Nephron (organoid): ENCODE measurements around the gene ZFYVE1.
A peak's percentile ranks its signal among the peaks of the same experiment; 100 is the strongest.
"Not testable (repeated sequence)": the region's sequence is repeated elsewhere in the genome, so short reads cannot be mapped to it uniquely, and the experiment has no call there.

Experiments used
- H3K27ac Mint-ChIP-seq, 3 experiments: 2 replicates each; pipeline ENCODE4 v1.8.0; 2020; ENCODE audit warnings: mixed read lengths in 3 of 3, mild to moderate bottlenecking in 2 of 3, moderate library complexity in 1 of 3
- H3K27me3 Mint-ChIP-seq: 2 replicates; pipeline ENCODE4 v1.8.0; 2021; ENCODE audit warnings: low read depth, mild to moderate bottlenecking, moderate library complexity, mixed read lengths
- H3K36me3 Mint-ChIP-seq: 2 replicates; pipeline ENCODE4 v1.8.0; 2020; ENCODE audit warnings: low read depth, mixed read lengths
- H3K4me1 Mint-ChIP-seq: 2 replicates; pipeline ENCODE4 v1.8.0; 2020; ENCODE audit warnings: mixed read lengths
- H3K4me3 Mint-ChIP-seq, 3 experiments: 2 replicates each; pipeline ENCODE4 v1.8.0; 2020; ENCODE audit warnings: mild to moderate bottlenecking in 3 of 3, mixed read lengths in 3 of 3, moderate library complexity in 2 of 3
- H3K9me3 Mint-ChIP-seq: 2 replicates; pipeline ENCODE4 v1.8.0; 2020; ENCODE audit warnings: mixed read lengths
- CTCF ChIP-seq, 3 experiments: fragments of 200-600 bp; sonication (generic); IDR thresholded peaks; one replicate each; pipeline ENCODE4 v1.5.0; 2021; ENCODE audit warnings: antibody characterized with exemption in 3 of 3; ENCODE audit not compliant: unreplicated experiment in 3 of 3

The ZFYVE1 gene

DNA sequence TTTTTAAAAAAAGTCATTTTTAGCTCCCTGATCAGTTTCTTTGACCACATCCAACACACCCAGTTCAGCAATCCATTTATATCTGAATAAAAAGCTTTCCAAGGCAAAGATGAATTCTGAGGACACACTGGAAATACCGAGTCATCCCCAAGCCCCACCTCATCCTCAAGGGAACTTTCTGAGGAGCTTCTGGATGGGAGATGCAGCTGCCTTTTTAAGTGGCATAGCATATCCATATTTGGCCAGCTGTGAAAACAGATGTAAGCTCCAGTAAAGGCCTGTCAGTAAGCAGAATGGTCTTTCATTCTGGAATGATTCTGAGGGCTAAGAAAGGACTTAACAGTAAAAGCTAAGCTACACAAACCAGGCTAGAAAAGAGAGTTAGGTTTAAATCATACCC is 18.4 kb downstream of the ZFYVE1 start:
- H3K4me1 Mint-ChIP-seq: peaks cover 9% of the 10 kb centered on the region
- no peak for TF ChIP-seq CTCF (IDR thresholded peaks at IDR 0.05; ENCODE audit: unreplicated experiment in 3 of 3)
- peak overlapping the region; percentile 42 to 74 (median 58) for H3K27ac Mint-ChIP-seq

DNA sequence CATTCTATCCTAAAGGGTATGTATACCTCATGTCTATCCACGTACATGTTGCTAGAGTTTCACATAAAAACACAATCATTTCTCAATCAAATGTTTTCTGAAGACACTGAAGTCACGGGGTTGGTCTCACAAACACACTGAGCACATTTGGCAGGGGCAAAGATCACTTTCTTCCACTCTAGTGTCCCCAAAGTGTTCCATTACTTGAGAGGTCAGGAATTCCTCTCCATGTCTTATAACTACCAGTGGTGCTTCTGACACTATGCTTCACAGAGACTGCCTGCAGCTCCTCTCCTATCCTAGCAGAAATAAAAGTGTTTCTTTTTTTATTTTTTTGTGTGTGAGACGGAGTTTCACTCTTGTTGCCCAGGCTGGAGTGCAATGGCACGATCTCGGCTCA is 19.1 kb downstream of the ZFYVE1 start:
- Mint-ChIP-seq H3K4me3 (no peak overlapping the region), H3K27me3 (no peaks in the 10 kb centered on the region), H3K36me3 (peaks cover 35% of the 10 kb centered on the region), H3K27ac (peak overlapping the region in 1 of 3 experiments; percentile 8), H3K4me1 (peaks cover 9% of the 10 kb centered on the region), H3K9me3 (no peaks in the 10 kb centered on the region)
- no peak for TF ChIP-seq CTCF (IDR thresholded peaks at IDR 0.05; ENCODE audit: unreplicated experiment in 3 of 3)

More for the DNA sequence above, 18.4 kb downstream of the ZFYVE1 start:
- no peaks in the 10 kb centered on the region for H3K27me3 Mint-ChIP-seq
- H3K4me3 Mint-ChIP-seq: no peak overlapping the region
- H3K9me3 Mint-ChIP-seq: no peaks in the 10 kb centered on the region
- H3K36me3 Mint-ChIP-seq: peaks cover 40% of the 10 kb centered on the region

GRCh38 chr14:73004641-73005040 is 22.3 kb downstream of the ZFYVE1 start:
- not testable (repeated sequence) for H3K4me3 Mint-ChIP-seq, H3K4me1 Mint-ChIP-seq, H3K27ac Mint-ChIP-seq, H3K27me3 Mint-ChIP-seq, H3K9me3 Mint-ChIP-seq
- peaks cover 31% of the 10 kb centered on the region for H3K36me3 Mint-ChIP-seq

DNA sequence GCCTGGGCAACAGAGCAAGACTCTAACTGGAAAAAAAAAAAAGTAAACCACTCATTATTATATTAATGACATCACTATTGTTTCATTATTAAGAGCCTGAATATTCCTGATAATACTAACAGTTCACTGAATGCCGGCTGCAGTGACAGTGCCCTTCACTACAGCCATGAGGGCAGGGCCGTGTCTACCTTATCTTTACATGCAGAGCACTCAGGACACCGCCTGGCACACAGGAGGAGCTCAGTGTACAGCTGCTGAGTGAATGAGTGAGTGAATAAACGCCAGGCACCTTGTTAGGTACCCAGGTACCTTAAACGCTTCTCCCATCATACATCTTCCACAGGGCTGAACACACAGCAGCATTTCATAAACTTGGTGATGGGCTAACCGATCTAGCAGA is 23.2 kb downstream of the ZFYVE1 start:
- H3K4me1 Mint-ChIP-seq: peaks cover 5% of the 10 kb centered on the region
- TF ChIP-seq CTCF (IDR thresholded peaks at IDR 0.05; ENCODE audit: unreplicated experiment in 3 of 3): no peak
- H3K27ac Mint-ChIP-seq: no peak overlapping the region
- no peaks in the 10 kb centered on the region for H3K27me3 Mint-ChIP-seq
- H3K4me3 Mint-ChIP-seq: no peak overlapping the region
- no peaks in the 10 kb centered on the region for H3K9me3 Mint-ChIP-seq
- H3K36me3 Mint-ChIP-seq: peaks cover 23% of the 10 kb centered on the region

DNA sequence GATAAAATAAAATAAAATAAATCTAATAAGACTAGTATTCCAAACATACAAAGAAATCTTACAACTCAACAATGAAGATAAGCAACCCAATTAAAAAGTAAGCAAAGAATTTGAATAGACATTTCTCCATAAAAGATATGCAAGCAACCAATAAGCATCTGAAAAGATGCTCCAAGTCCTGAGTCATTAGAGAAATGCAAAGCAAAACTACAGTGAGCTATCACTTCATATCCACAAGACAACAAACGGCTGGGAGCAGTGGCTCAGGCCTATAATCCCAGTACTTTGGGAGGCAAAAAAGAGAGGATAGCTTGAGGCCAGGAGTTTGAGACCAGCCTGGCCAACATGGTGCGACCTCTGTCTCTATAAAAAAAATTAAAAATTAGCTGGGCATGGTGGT is 26.8 kb downstream of the ZFYVE1 start:
- H3K27me3 Mint-ChIP-seq: no peaks in the 10 kb centered on the region

DNA sequence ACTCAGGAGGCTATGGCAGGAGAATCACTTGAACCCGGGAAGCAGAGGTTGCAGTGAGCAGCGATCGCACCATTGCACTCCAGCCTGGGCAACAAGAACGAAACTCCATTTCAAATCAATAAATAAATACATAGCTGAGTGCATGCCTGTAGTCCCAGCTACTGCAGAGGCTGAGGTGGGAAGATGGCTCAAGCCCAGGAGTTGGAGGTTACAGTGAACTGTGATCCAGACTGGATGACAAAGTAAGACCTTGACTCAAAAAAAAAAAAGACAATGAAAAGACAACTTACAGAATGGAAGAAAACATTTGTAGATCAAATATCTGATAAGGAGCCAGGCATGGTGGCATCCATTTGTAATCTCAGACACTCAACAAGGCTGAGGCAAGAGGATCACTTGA is 27.6 kb downstream of the ZFYVE1 start:
- no peak overlapping the region for H3K4me3 Mint-ChIP-seq

More for the DNA sequence above, 26.8 kb downstream of the ZFYVE1 start:
- Mint-ChIP-seq H3K9me3 (no peaks in the 10 kb centered on the region), H3K4me3 (no peak overlapping the region), H3K36me3 (peaks cover 46% of the 10 kb centered on the region), H3K27ac (no peak overlapping the region), H3K4me1 (no peaks in the 10 kb centered on the region)
- no peak for TF ChIP-seq CTCF (IDR thresholded peaks at IDR 0.05; ENCODE audit: unreplicated experiment in 3 of 3)

More for the DNA sequence above, 27.6 kb downstream of the ZFYVE1 start:
- no peaks in the 10 kb centered on the region for H3K27me3 Mint-ChIP-seq
- H3K9me3 Mint-ChIP-seq: no peaks in the 10 kb centered on the region
- H3K27ac Mint-ChIP-seq: no peak overlapping the region
- H3K4me1 Mint-ChIP-seq: no peaks in the 10 kb centered on the region
- peaks cover 49% of the 10 kb centered on the region for H3K36me3 Mint-ChIP-seq
- TF ChIP-seq CTCF (IDR thresholded peaks at IDR 0.05; ENCODE audit: unreplicated experiment in 3 of 3): no peak
